HG03354 (cell line): ENCODE measurements around the gene CENPQ.

Experiments used
- ATAC-seq: cut with Tn5 transposase; IDR thresholded peaks from one replicate; pipeline ENCODE4 v1.9.1; 2021; ENCODE audit warnings: mild to moderate bottlenecking; ENCODE audit not compliant: unreplicated experiment, poor library complexity, severe bottlenecking

CENPQ gene

GRCh38 chr6:49499126-49499525 lies 36.0 kb downstream of the CENPQ start:
- no peak for ATAC-seq

GRCh38 chr6:49499623-49500022 lies 36.5 kb downstream of the CENPQ start, which contains the start of gene GLYATL3:
TSS of gene GLYATL3 (plus strand) at chr6:49499923. CDS start at chr6:49511991, 12,068 bp downstream.
- ATAC-seq, result no peak

GRCh38 chr6:49504666-49505065 lies 41.5 kb downstream of the CENPQ start:
- ATAC-seq, result no peak

GRCh38 chr6:49506569-49507111 lies 43.5 kb downstream of the CENPQ start:
- ATAC-seq, result no peak

GRCh38 chr6:49509342-49509741 lies 46.2 kb downstream of the CENPQ start:
- ATAC-seq, result no peak

- ATAC-seq, result no peak
Measured at GRCh38 chr6:49513153-49513989, 50.2 kb downstream of the CENPQ start.

GRCh38 chr6:49514571-49515484 lies 51.7 kb downstream of the CENPQ start:
- no peak for ATAC-seq

GRCh38 chr6:49515485-49516146 lies 52.4 kb downstream of the CENPQ start:
- no peak for ATAC-seq

- no peak for ATAC-seq
Measured at GRCh38 chr6:49516147-49516505, 53.0 kb downstream of the CENPQ start.

GRCh38 chr6:49517919-49518318 lies 54.7 kb downstream of the CENPQ start:
- ATAC-seq, result no peak

- ATAC-seq, result peak; percentile 91
Measured at GRCh38 chr6:49519660-49520059, 56.5 kb downstream of the CENPQ start.

GRCh38 chr6:49522710-49523593 lies 59.8 kb downstream of the CENPQ start:
- no peak for ATAC-seq

- ATAC-seq, result no peak
Measured at GRCh38 chr6:49523901-49524300, 60.7 kb downstream of the CENPQ start.

GRCh38 chr6:49524541-49524940 lies 61.4 kb downstream of the CENPQ start:
- no peak for ATAC-seq

GRCh38 chr6:49526598-49526997 lies 63.4 kb downstream of the CENPQ start:
- no peak for ATAC-seq

GRCh38 chr6:49527320-49527719 lies 64.2 kb downstream of the CENPQ start:
- ATAC-seq, result no peak

GRCh38 chr6:49528571-49528970 lies 65.4 kb downstream of the CENPQ start:
- no peak for ATAC-seq

- no peak for ATAC-seq
Measured at GRCh38 chr6:49530141-49530776, 67.1 kb downstream of the CENPQ start.
